ENCODE measurements around the gene TIGAR. TPM values are rescaled to one million over a fixed set of nuclear protein-coding genes. Genes with fewer than 3 reads are reported as not detected.

Gene TIGAR
- total and polyA plus RNA-seq, 4 donors = 2.9 to 10.5 (median 5.9) TPM

DNA sequence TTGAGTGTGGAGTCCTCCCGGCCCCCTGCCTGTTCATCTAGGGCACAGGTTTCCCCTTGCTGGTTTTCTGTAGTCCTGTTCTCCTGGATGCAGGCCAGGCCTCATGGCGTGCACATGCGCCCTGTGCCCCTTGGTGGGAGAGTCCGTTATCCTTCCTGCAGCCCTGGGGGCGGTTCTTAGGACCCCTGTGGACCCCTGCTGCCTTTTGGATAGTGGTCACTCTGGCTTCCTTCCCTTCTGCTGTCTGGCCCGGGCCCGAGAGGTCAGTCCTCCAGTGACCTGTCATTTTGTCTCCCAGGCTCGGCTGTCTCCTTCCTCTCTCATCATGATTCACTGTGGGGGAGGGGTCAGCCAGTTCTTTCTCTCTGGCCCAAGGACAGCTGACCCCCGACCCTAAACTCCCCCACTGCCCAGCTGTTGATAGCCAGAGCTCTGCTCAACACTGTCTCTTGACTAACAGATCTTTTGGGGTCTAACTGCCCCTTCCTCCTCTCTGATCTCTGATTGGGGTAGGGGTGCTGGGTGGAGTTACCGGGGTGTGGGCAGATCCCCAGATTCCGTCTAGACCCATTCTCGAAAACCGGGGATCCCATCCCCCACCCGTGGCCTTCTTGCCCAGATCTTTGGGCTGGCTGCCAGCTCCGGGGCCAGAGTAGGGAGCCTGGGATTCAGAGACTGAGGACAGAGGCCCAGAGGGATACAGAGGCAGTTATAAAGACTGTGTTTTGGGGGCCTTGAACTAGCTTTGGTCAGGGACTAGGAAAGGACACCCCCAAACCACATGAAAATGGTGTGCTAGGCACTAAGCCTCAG, 40.5 kb upstream of the TIGAR start:
- DNase-seq (peak in 1 of 2 donors; percentile 86), ATAC-seq (ENCODE audit: low FRiP score) (no peak)

DNA sequence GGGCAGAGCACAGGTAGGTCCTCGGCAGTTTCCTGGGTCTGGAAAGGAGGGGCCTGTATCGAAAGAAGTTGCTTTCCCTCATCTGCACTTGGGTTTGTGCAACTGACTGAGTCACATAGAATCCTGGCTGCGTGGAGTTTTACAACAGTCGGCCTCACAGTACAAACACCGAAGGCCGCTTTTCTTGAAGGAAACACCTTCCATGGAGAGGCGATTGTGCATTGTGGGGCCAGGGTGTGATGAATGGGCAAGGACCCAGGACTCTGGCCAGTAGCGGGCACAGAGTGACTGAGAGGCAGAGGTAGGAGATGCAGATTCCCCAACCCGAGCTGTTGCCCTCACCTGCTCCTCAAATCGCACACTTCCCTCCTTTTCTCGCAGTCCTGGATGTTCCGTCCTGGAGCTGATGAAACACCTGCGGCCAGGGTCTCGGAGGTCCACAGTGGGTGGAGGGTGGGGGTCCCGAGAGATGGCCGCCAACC, 39.8 kb upstream of the TIGAR start:
- DNase-seq (no peak), ATAC-seq (ENCODE audit: low FRiP score) (no peak)
- H3K4me1 ChIP-seq (ENCODE audit: control insufficient read depth in 1 of 2, insufficient read depth in 2 of 2, low read length in 2 of 2) = no peaks in the 10 kb centered on the region
- peaks cover 2 to 9% of the 10 kb centered on the region in 2 donors for H3K36me3 ChIP-seq (ENCODE audit: control insufficient read depth in 1 of 2, insufficient read depth in 2 of 2, low read length in 1 of 2)
- H3K27me3 ChIP-seq (ENCODE audit: control insufficient read depth in 1 of 2, insufficient read depth in 2 of 2, low read length in 1 of 2) = no peaks in the 10 kb centered on the region
- no peaks in the 10 kb centered on the region for H3K9me3 ChIP-seq (ENCODE audit: control insufficient read depth, low read length)
- WGBS, 2 donors = 81 to 84% methylated on average over 16 of the region's 16 CpGs
- H3K27ac ChIP-seq (ENCODE audit: low read depth in 1 of 2, low read length in 2 of 2) = no peak overlapping the region
- intact Hi-C loops (cut with DNase I) = no loop called here
- H3K4me3 ChIP-seq (ENCODE audit: low read length in 2 of 2) = no peak overlapping the region

More for the DNA sequence above, 40.5 kb upstream of the TIGAR start:
- no peaks in the 10 kb centered on the region for H3K27me3 ChIP-seq (ENCODE audit: control insufficient read depth in 1 of 2, insufficient read depth in 2 of 2, low read length in 1 of 2)
- no peaks in the 10 kb centered on the region for H3K9me3 ChIP-seq (ENCODE audit: control insufficient read depth, low read length)
- no peaks in the 10 kb centered on the region for H3K4me1 ChIP-seq (ENCODE audit: control insufficient read depth in 1 of 2, insufficient read depth in 2 of 2, low read length in 2 of 2)
- intact Hi-C loops (cut with DNase I) = no loop called here
- no peak overlapping the region for H3K4me3 ChIP-seq (ENCODE audit: low read length in 2 of 2)
- no peak overlapping the region for H3K27ac ChIP-seq (ENCODE audit: low read depth in 1 of 2, low read length in 2 of 2)
- peaks cover 2 to 8% of the 10 kb centered on the region in 2 donors for H3K36me3 ChIP-seq (ENCODE audit: control insufficient read depth in 1 of 2, insufficient read depth in 2 of 2, low read length in 1 of 2)
- 30 to 31% methylated on average over 15 of the region's 15 CpGs for WGBS, 2 donors

DNA sequence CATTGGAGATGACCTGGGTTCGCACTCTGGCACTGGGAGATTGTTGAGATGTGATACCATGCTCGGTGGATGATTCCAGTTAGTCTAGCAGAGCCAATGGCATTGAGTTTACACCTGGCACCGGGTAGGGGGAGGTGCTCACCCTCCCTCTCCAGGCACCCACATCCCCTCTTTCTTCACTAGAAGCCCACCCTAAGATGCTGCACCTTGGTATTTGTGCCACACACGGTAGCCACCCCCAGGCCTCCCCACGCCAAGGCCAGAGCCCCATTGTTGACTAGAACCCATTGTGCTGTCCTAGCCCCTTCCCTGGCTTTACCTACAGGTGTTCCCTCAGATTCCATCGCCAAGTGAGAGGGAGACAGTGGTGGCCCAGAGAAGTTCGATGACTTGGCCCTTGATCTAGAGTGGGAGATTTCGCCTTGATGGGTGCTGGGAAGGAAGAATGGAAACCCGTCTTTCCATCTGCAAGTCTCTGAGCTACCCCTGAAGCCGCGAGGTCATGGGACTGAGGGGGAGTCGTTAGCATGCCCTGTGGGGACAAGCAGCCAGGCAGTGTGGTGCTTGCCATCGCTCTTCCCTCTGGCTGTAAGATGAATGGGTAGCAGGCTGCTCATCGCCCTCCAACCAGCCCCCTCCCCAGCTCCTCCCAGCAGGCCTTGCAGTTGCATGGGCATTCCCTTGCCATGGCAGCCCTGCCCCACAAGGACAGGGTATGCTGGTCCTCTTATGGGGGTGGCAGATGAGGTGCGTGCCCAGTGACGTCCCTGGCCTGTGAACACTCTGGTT, 38.7 kb upstream of the TIGAR start:
- no peak for ATAC-seq (ENCODE audit: low FRiP score)
- no peak for DNase-seq
- 84 to 85% methylated on average over 16 of the region's 16 CpGs for WGBS, 2 donors
- intact Hi-C loops (cut with DNase I) = no loop called here
- Histone ChIP-seq H3K4me1 (ENCODE audit: control insufficient read depth in 1 of 2, insufficient read depth in 2 of 2, low read length in 2 of 2) (no peaks in the 10 kb centered on the region), H3K36me3 (ENCODE audit: control insufficient read depth in 1 of 2, insufficient read depth in 2 of 2, low read length in 1 of 2) (peaks cover 2 to 11% of the 10 kb centered on the region in 2 donors), H3K27me3 (ENCODE audit: control insufficient read depth in 1 of 2, insufficient read depth in 2 of 2, low read length in 1 of 2) (no peaks in the 10 kb centered on the region), H3K27ac (ENCODE audit: low read depth in 1 of 2, low read length in 2 of 2) (no peak overlapping the region), H3K4me3 (ENCODE audit: low read length in 2 of 2) (no peak overlapping the region), H3K9me3 (ENCODE audit: control insufficient read depth, low read length) (no peaks in the 10 kb centered on the region)

DNA sequence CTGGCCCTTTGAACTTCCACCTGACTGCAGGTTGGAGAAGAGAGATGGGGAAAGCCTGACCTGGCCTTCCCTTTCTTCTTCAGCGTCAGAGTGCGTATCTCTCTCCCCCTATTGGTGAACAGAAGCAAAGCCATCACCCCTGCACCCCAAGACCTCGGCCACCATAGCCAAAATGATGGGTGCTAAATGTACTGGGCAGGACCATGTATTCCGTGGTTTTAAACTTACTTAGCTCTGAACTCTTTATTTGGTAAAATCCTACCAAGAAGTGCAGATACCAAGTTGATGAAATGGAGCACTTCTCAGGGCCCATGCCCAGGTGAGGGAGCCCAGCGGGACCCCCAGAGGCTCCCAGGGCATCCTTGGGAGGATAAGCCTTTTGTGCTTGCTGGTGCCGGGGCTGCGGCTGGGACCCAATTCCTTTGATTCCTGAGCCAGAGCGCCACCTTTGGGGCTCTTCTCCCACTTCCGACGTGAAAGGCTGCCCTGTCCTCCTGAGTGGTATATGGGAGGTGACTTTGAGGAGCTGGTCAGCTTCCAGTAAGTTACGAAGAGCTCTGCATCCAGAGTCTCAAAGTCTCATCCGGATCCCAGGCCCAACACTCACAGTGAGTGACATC, 38.0 kb upstream of the TIGAR start:
- no peak for DNase-seq
- H3K4me1 ChIP-seq (ENCODE audit: control insufficient read depth in 1 of 2, insufficient read depth in 2 of 2, low read length in 2 of 2) = no peaks in the 10 kb centered on the region
- WGBS, 2 donors = 65 to 67% methylated on average over 12 of the region's 12 CpGs

DNA sequence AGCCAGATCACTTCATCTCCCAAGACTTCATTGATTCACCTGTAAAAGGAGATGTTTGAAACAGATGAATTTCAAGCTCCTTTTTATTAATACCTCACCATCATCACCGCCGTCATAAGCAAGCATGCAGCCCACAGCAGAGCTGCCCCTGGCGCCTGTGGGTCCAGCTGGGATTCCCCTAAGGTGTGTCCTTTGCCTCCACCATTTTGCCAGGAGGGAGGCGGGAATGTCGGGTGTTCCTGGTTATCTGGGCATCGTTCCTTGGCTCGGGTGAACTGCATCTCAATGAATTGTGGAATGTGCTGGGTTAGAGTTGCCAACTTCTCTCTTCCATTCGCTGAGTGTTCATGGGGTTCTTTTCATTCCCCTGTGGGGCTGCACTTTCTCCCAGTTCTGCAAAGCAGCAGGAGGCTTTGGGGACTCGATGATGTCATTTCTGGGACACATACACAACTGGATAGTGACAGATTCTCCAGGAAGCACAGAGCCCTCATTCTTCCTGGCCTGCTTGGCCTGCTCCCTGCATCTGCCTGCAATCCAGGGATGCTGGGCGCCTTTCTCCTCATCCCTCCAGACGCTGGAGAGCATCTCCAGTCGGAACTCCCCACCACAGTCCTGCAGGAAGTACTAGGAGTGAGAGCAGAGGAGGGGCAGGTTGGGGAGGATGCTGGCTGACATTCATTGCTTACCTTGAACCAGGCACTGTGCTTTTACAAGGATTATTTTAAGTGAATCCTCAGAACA, 37.3 kb upstream of the TIGAR start:
- H3K4me1 ChIP-seq (ENCODE audit: control insufficient read depth in 1 of 2, insufficient read depth in 2 of 2, low read length in 2 of 2) = no peaks in the 10 kb centered on the region
- no peak overlapping the region for H3K27ac ChIP-seq (ENCODE audit: low read depth in 1 of 2, low read length in 2 of 2)
- WGBS, 2 donors = 44 to 45% methylated on average over 12 of the region's 12 CpGs
- no peak overlapping the region for H3K4me3 ChIP-seq (ENCODE audit: low read length in 2 of 2)
- ATAC-seq (ENCODE audit: low FRiP score) (no peak), DNase-seq (no peak)
- no peaks in the 10 kb centered on the region for H3K27me3 ChIP-seq (ENCODE audit: control insufficient read depth in 1 of 2, insufficient read depth in 2 of 2, low read length in 1 of 2)
- intact Hi-C loops (cut with DNase I) = no loop called here
- no peaks in the 10 kb centered on the region for H3K9me3 ChIP-seq (ENCODE audit: control insufficient read depth, low read length)
- peaks cover 2 to 11% of the 10 kb centered on the region in 2 donors for H3K36me3 ChIP-seq (ENCODE audit: control insufficient read depth in 1 of 2, insufficient read depth in 2 of 2, low read length in 1 of 2)

More for the DNA sequence above, 38.0 kb upstream of the TIGAR start:
- no peak for ATAC-seq (ENCODE audit: low FRiP score)
- no peak overlapping the region for H3K4me3 ChIP-seq (ENCODE audit: low read length in 2 of 2)
- H3K36me3 ChIP-seq (ENCODE audit: control insufficient read depth in 1 of 2, insufficient read depth in 2 of 2, low read length in 1 of 2) = peaks cover 2 to 11% of the 10 kb centered on the region in 2 donors
- H3K27me3 ChIP-seq (ENCODE audit: control insufficient read depth in 1 of 2, insufficient read depth in 2 of 2, low read length in 1 of 2) = no peaks in the 10 kb centered on the region
- H3K27ac ChIP-seq (ENCODE audit: low read depth in 1 of 2, low read length in 2 of 2) = no peak overlapping the region
- intact Hi-C loops (cut with DNase I) = no loop called here
- no peaks in the 10 kb centered on the region for H3K9me3 ChIP-seq (ENCODE audit: control insufficient read depth, low read length)

DNA sequence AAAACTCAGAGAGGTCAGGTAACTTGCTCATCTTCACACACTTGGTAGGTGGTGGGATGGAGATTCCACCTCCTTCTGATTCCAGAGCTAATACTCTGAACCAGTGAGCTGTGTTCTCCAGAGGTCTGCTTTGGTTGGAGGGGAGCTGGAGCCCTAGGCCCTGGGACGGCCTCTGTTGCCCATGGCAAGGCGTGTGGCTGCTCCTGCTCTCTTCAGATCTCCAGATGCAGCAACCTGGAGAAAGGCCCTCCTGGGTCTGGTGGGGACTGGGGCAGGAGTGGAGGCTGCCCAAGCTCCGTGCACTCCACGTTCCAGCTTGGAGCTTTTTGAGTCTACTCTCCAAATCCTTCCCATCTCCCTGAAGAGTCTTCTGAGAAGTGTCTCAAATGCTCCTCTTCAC, 36.7 kb upstream of the TIGAR start:
- no peaks in the 10 kb centered on the region for H3K27me3 ChIP-seq (ENCODE audit: control insufficient read depth in 1 of 2, insufficient read depth in 2 of 2, low read length in 1 of 2)
- no peaks in the 10 kb centered on the region for H3K9me3 ChIP-seq (ENCODE audit: control insufficient read depth, low read length)
- H3K4me1 ChIP-seq (ENCODE audit: control insufficient read depth in 1 of 2, insufficient read depth in 2 of 2, low read length in 2 of 2) = no peaks in the 10 kb centered on the region
- 68 to 73% methylated on average over 4 of the region's 4 CpGs for whole genome bisulfite sequencing, 2 donors
- ATAC-seq (ENCODE audit: low FRiP score) = no peak
- H3K36me3 ChIP-seq (ENCODE audit: control insufficient read depth in 1 of 2, insufficient read depth in 2 of 2, low read length in 1 of 2) = peaks cover 2 to 13% of the 10 kb centered on the region in 2 donors
- intact Hi-C loops (cut with DNase I) = no loop called here
- no peak for DNase-seq
- no peak overlapping the region for H3K27ac ChIP-seq (ENCODE audit: low read depth in 1 of 2, low read length in 2 of 2)
- no peak overlapping the region for H3K4me3 ChIP-seq (ENCODE audit: low read length in 2 of 2)

GRCh38 chr12:4285070-4285469, 35.9 kb upstream of the TIGAR start:
- Histone ChIP-seq H3K36me3 (ENCODE audit: control insufficient read depth in 1 of 2, insufficient read depth in 2 of 2, low read length in 1 of 2) (peaks cover 2 to 14% of the 10 kb centered on the region in 2 donors), H3K9me3 (ENCODE audit: control insufficient read depth, low read length) (no peaks in the 10 kb centered on the region), H3K4me3 (ENCODE audit: low read length in 2 of 2) (no peak overlapping the region), H3K27ac (ENCODE audit: low read depth in 1 of 2, low read length in 2 of 2) (no peak overlapping the region), H3K4me1 (ENCODE audit: control insufficient read depth in 1 of 2, insufficient read depth in 2 of 2, low read length in 2 of 2) (no peaks in the 10 kb centered on the region), H3K27me3 (ENCODE audit: control insufficient read depth in 1 of 2, insufficient read depth in 2 of 2, low read length in 1 of 2) (no peaks in the 10 kb centered on the region)
- intact Hi-C loops (cut with DNase I) = no loop called here
- DNase-seq (no peak), ATAC-seq (ENCODE audit: low FRiP score) (no peak)
- 82 to 84% methylated on average over 8 of the region's 8 CpGs for WGBS, 2 donors

DNA sequence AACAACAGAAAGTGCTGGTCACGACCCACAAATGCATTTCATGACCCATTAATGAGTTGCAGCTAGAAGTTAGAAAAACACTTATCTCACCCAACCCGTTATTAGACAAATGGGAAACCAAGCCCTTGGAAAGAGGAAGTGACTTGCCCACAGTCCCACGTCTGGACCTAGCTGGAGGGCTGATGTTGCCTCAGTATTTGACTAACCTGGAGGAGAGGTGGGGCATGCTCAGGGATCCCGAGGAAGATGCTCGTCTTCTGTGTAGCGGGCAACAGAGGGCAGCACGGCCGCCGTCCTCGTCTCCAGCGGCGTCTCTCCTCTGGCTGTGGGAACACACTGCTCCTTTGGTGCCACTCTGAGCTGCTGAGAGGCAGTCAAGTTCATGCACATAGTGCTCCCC, 34.8 kb upstream of the TIGAR start:
- ATAC-seq (ENCODE audit: low FRiP score) (no peak), DNase-seq (no peak)
- intact Hi-C loops (cut with DNase I) = no loop called here
- Histone ChIP-seq H3K36me3 (ENCODE audit: control insufficient read depth in 1 of 2, insufficient read depth in 2 of 2, low read length in 1 of 2) (peaks cover 2 to 13% of the 10 kb centered on the region in 2 donors), H3K4me3 (ENCODE audit: low read length in 2 of 2) (no peak overlapping the region), H3K9me3 (ENCODE audit: control insufficient read depth, low read length) (no peaks in the 10 kb centered on the region), H3K27ac (ENCODE audit: low read depth in 1 of 2, low read length in 2 of 2) (no peak overlapping the region), H3K27me3 (ENCODE audit: control insufficient read depth in 1 of 2, insufficient read depth in 2 of 2, low read length in 1 of 2) (no peaks in the 10 kb centered on the region), H3K4me1 (ENCODE audit: control insufficient read depth in 1 of 2, insufficient read depth in 2 of 2, low read length in 2 of 2) (no peaks in the 10 kb centered on the region)
- WGBS, 2 donors = 75 to 80% methylated on average over 12 of the region's 12 CpGs
